ENCODE data around the gene MAP3K7CL. TPM values are rescaled to one million over a fixed set of nuclear protein-coding genes. Genes with fewer than 3 reads are reported as not detected.

Gene MAP3K7CL
- total and polyA plus RNA-seq, 5 experiments from 2014 or later: 2.6 to 13.5 (median 6.5) TPM

GRCh38 chr21:29211205-29211604, 80.8 kb downstream of the MAP3K7CL start:
- peak overlapping the region in 1 of 10 donors; percentile 15 for H3K27ac Mint-ChIP-seq
- ATAC-seq (no peak), DNase-seq (no peak)
- H3K27me3 Mint-ChIP-seq: peaks cover 0 to 3% (median 0%) of the 10 kb centered on the region in 5 donors
- no peaks in the 10 kb centered on the region for H3K36me3 Mint-ChIP-seq
- H3K9me3 Mint-ChIP-seq: peaks cover 0 to 4% (median 0%) of the 10 kb centered on the region in 9 donors
- peaks cover 0 to 18% (median 0%) of the 10 kb centered on the region in 4 donors for H3K4me1 Mint-ChIP-seq
- no peak overlapping the region for H3K4me3 Mint-ChIP-seq
- POLR2A ChIA-PET: no interaction called here

GRCh38 chr21:29212446-29212845, 82.0 kb downstream of the MAP3K7CL start:
- H3K27me3 Mint-ChIP-seq: peaks cover 0 to 2% (median 0%) of the 10 kb centered on the region in 5 donors
- POLR2A ChIA-PET: no interaction called here
- no peak for DNase-seq
- H3K9me3 Mint-ChIP-seq: peaks cover 0 to 4% (median 0%) of the 10 kb centered on the region in 9 donors
- no peak overlapping the region for H3K4me3 Mint-ChIP-seq
- no peaks in the 10 kb centered on the region for H3K36me3 Mint-ChIP-seq
- peaks cover 0 to 18% (median 0%) of the 10 kb centered on the region in 4 donors for H3K4me1 Mint-ChIP-seq
- H3K27ac Mint-ChIP-seq: no peak overlapping the region
- ATAC-seq: no peak

- no peak overlapping the region for H3K27ac Mint-ChIP-seq
- POLR2A ChIA-PET: no interaction called here
- H3K4me3 Mint-ChIP-seq: no peak overlapping the region
Observed at GRCh38 chr21:29213513-29214385, 83.3 kb downstream of the MAP3K7CL start.

GRCh38 chr21:29215709-29216108, 85.3 kb downstream of the MAP3K7CL start:
- no peak for DNase-seq
- no peak overlapping the region for H3K27ac Mint-ChIP-seq

More at GRCh38 chr21:29213513-29214385, 83.3 kb downstream of the MAP3K7CL start:
- ATAC-seq: no peak
- H3K27me3 Mint-ChIP-seq: peaks cover 0 to 2% (median 0%) of the 10 kb centered on the region in 5 donors
- no peak for DNase-seq
- H3K9me3 Mint-ChIP-seq: peaks cover 0 to 4% (median 0%) of the 10 kb centered on the region in 9 donors
- H3K4me1 Mint-ChIP-seq: peaks cover 0 to 8% (median 0%) of the 10 kb centered on the region in 4 donors
- H3K36me3 Mint-ChIP-seq: no peaks in the 10 kb centered on the region

GRCh38 chr21:29217818-29218291, 87.4 kb downstream of the MAP3K7CL start:
- H3K36me3 Mint-ChIP-seq: peaks cover 0 to 5% (median 0%) of the 10 kb centered on the region in 3 donors
- H3K27ac Mint-ChIP-seq: no peak overlapping the region
- ATAC-seq (no peak), DNase-seq (no peak)
- no peaks in the 10 kb centered on the region for H3K4me1 Mint-ChIP-seq
- H3K4me3 Mint-ChIP-seq: no peak overlapping the region
- H3K9me3 Mint-ChIP-seq: no peaks in the 10 kb centered on the region
- H3K27me3 Mint-ChIP-seq: no peaks in the 10 kb centered on the region
- POLR2A ChIA-PET: no interaction called here

More at GRCh38 chr21:29215709-29216108, 85.3 kb downstream of the MAP3K7CL start:
- Mint-ChIP-seq H3K36me3 (no peaks in the 10 kb centered on the region), H3K27me3 (no peaks in the 10 kb centered on the region), H3K9me3 (peaks cover 0 to 2% (median 0%) of the 10 kb centered on the region in 9 donors), H3K4me1 (no peaks in the 10 kb centered on the region), H3K4me3 (no peak overlapping the region)
- POLR2A ChIA-PET: no interaction called here
- no peak for ATAC-seq

GRCh38 chr21:29218749-29219148, 88.3 kb downstream of the MAP3K7CL start:
- Mint-ChIP-seq H3K4me1 (no peaks in the 10 kb centered on the region), H3K27ac (no peak overlapping the region), H3K36me3 (peaks cover 0 to 5% (median 0%) of the 10 kb centered on the region in 3 donors), H3K9me3 (no peaks in the 10 kb centered on the region), H3K4me3 (no peak overlapping the region), H3K27me3 (no peaks in the 10 kb centered on the region)
- DNase-seq (no peak), ATAC-seq (no peak)
- POLR2A ChIA-PET: no interaction called here

GRCh38 chr21:29219165-29219770, 88.8 kb downstream of the MAP3K7CL start:
- H3K36me3 Mint-ChIP-seq: peaks cover 0 to 5% (median 0%) of the 10 kb centered on the region in 3 donors
- no peak overlapping the region for H3K27ac Mint-ChIP-seq
- ATAC-seq (no peak), DNase-seq (no peak)
- no peaks in the 10 kb centered on the region for H3K4me1 Mint-ChIP-seq
- no peak overlapping the region for H3K4me3 Mint-ChIP-seq
- H3K27me3 Mint-ChIP-seq: no peaks in the 10 kb centered on the region
- H3K9me3 Mint-ChIP-seq: peaks cover 0 to 2% (median 0%) of the 10 kb centered on the region in 9 donors
- POLR2A ChIA-PET: no interaction called here

- POLR2A ChIA-PET: no interaction called here
- peaks cover 0 to 2% (median 0%) of the 10 kb centered on the region in 4 donors for H3K4me1 Mint-ChIP-seq
- DNase-seq: no peak
- no peak for ATAC-seq
- H3K27me3 Mint-ChIP-seq: no peaks in the 10 kb centered on the region
- H3K27ac Mint-ChIP-seq: no peak overlapping the region
- H3K4me3 Mint-ChIP-seq: no peak overlapping the region
- peaks cover 0 to 9% (median 0%) of the 10 kb centered on the region in 9 donors for H3K9me3 Mint-ChIP-seq
- peaks cover 0 to 5% (median 0%) of the 10 kb centered on the region in 3 donors for H3K36me3 Mint-ChIP-seq
Observed at GRCh38 chr21:29221253-29221744, 90.9 kb downstream of the MAP3K7CL start.

- Mint-ChIP-seq H3K4me1 (peaks cover 0 to 14% (median 4%) of the 10 kb centered on the region in 4 donors), H3K27me3 (no peaks in the 10 kb centered on the region), H3K36me3 (peaks cover 0 to 5% (median 0%) of the 10 kb centered on the region in 3 donors), H3K27ac (no peak overlapping the region), H3K4me3 (no peak overlapping the region), H3K9me3 (peaks cover 0 to 9% (median 0%) of the 10 kb centered on the region in 9 donors)
- ATAC-seq (no peak), DNase-seq (no peak)
- POLR2A ChIA-PET: no interaction called here
Observed at GRCh38 chr21:29224006-29224405, 93.6 kb downstream of the MAP3K7CL start.

Other genes starting within 250 kb of the MAP3K7CL start
- gene LTN1, start 137.8 kb upstream of the MAP3K7CL start, total RNA-seq: 10 to 100 TPM; 30.3 to 30.5 TPM
- gene LTN1, start 137.8 kb upstream of the MAP3K7CL start, polyA plus RNA-seq: 10 to 100 TPM; 12.0 to 14.1 (median 13.0) TPM
- gene RWDD2B, start 111.3 kb upstream of the MAP3K7CL start, total RNA-seq: 1 to 10 TPM; 6.2 to 8.6 TPM
- 10 to 100 TPM; 12.0 to 15.7 (median 12.6) TPM for gene RWDD2B, start 111.3 kb upstream of the MAP3K7CL start, polyA plus RNA-seq
- 10 to 100 TPM; 62.0 to 62.6 TPM for gene USP16, start 106.0 kb upstream of the MAP3K7CL start, total RNA-seq
- gene USP16, start 106.0 kb upstream of the MAP3K7CL start, polyA plus RNA-seq: 10 to 100 TPM; 20.0 to 21.9 (median 20.6) TPM
- 100 to 1,000 TPM; 145 to 148 TPM for gene CCT8, start 57.0 kb upstream of the MAP3K7CL start, total RNA-seq
- gene CCT8, start 57.0 kb upstream of the MAP3K7CL start, polyA plus RNA-seq: 100 to 1,000 TPM; 130 to 182 (median 168) TPM
- gene BACH1, start 168.3 kb downstream of the MAP3K7CL start, total RNA-seq: 10 to 100 TPM; 54.5 to 62.1 TPM
- gene BACH1, start 168.3 kb downstream of the MAP3K7CL start, polyA plus RNA-seq: 10 to 100 TPM; 22.5 to 25.6 (median 23.4) TPM